Stimulated activated CD8-positive, alpha-beta memory T cell treated with anti-CD3 and anti-CD28 coated beads, Interleukin-7, amount 100 ng/mL, for 48 hours (primary cell): ENCODE results near the gene CERCAM.

Source experiments
- DNase-seq, 2 donors: peaks; one replicate each; pipeline ENCODE4 v3.0.0-alpha.2; 2020; ENCODE audit warnings: low read depth in 1 of 2; ENCODE audit errors: extremely low read depth in 1 of 2

CERCAM gene

GRCh38 chr9:128420651-128421481 is at the start of gene CERCAM:
Gene CERCAM (plus strand): TSS chr9:128420857. CDS start chr9:128420878, 21 bp downstream.
- peak; percentile 27 to 29 for DNase-seq

DNA sequence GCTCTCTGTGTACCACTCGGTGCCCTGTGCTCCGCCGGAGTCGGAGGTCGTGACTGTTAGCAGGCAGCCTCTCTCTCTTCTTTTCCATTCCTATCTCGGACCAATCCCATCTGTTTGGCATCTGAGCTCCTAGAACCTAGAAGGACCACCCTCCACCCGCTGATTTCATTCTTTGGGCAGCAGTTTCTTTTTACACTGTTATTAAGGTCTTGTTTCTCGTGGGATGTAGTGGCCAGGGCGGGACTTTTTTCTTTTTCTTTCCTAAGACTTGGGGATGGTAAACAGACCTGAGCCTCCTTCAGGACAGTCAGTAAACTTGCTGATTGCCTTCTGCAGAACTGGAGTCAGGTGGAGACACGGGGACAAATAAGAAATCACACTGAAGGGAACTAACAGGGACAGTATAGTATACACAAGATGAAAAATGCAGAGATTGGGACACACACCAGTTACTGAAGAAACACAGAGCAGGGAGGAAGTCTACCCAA is 49.0 kb upstream of the CERCAM start:
- no peak for DNase-seq

- DNase-seq, result no peak
These were observed 48.4 kb upstream of the CERCAM start for GRCh38 chr9:128372188-128372641.

GRCh38 chr9:128372784-128373183 is 47.9 kb upstream of the CERCAM start:
- DNase-seq, result no peak

GRCh38 chr9:128374221-128374675 is 46.4 kb upstream of the CERCAM start:
- DNase-seq, result no peak

- DNase-seq, result no peak
These were observed 44.8 kb upstream of the CERCAM start for GRCh38 chr9:128375865-128376264.

- DNase-seq, result no peak
These were observed 38.4 kb upstream of the CERCAM start for GRCh38 chr9:128382261-128382660.

- no peak for DNase-seq
These were observed 37.5 kb upstream of the CERCAM start for GRCh38 chr9:128383007-128383753.

GRCh38 chr9:128383791-128384190 is 36.9 kb upstream of the CERCAM start:
- DNase-seq, result no peak

GRCh38 chr9:128384801-128385495 is 35.7 kb upstream of the CERCAM start:
- no peak for DNase-seq

- DNase-seq, result no peak
These were observed 34.9 kb upstream of the CERCAM start for GRCh38 chr9:128385496-128386460.

DNA sequence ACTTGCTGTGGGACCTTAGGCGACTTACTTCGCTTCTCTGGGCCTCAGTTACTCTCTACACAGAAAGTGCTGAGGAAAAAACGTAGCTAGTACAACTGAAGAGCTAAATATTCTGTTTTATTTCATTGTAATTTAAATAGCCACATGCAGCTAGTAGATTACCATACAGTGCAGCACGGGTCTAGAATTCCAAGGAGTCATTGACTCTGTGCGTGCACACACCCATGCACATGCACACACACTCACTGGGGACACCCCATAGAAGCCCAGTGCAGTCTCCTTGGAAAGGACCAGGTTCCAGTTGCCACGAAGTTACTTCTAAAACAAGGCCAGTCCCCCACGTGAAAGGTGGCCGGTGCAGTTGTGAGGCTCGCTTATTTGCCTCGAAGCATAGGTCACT is 32.5 kb upstream of the CERCAM start:
- DNase-seq, result no peak

GRCh38 chr9:128389395-128390149 is 31.1 kb upstream of the CERCAM start:
- no peak for DNase-seq

- no peak for DNase-seq
These were observed 30.4 kb upstream of the CERCAM start for GRCh38 chr9:128390150-128390812.

- DNase-seq, result no peak
These were observed 29.6 kb upstream of the CERCAM start for GRCh38 chr9:128390813-128391711.

DNA sequence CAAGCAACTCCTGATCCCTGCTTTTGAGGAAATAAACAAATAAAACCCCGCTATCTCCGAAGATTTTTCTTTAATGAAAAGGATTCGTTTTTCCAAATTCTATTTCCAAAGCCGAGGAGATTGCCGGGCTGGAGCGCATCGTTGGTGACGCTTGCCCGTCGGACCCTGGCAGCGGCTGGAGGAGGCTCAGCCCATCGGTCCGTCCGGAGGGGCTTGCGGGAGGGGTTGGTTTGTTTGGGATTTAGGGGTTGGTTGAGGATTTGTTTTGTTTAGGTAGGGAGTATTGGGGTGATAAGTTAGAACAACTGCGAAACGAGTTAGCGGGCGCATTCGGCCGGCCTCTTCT is 28.7 kb upstream of the CERCAM start:
- DNase-seq, result no peak

GRCh38 chr9:128392302-128393144 is 28.1 kb upstream of the CERCAM start:
- no peak for DNase-seq
